Tibial nerve (tissue), 4 donors: ENCODE results near the gene PEX11B. TPM values are rescaled to one million over a fixed set of nuclear protein-coding genes. Genes with fewer than 3 reads are reported as not detected.
A peak's percentile ranks its signal among the peaks of the same experiment; 100 is the strongest.

Experiments used
- DNase-seq, 2 donors: peaks; one replicate each; pipeline ENCODE4 v3.0.0-alpha.2; 2019; ENCODE audit warnings: low spot score in 2 of 2
- H3K27ac ChIP-seq, 4 donors: fragments of 200-600 bp; sonication (generic) in 3 of 4; one replicate each; pipeline ENCODE4 v1.5.1; 2017 to 2019; ENCODE audit warnings: mild to moderate bottlenecking in 1 of 4
- H3K27me3 ChIP-seq, 2 donors: fragments of 200-600 bp; sonication (generic) in 1 of 2; one replicate each; pipeline versions ENCODE4 v1.5.1 to v1.6.0; 2017 to 2019
- H3K36me3 ChIP-seq, 3 donors: fragments of 200-600 bp; sonication (generic); one replicate each; pipeline ENCODE4 v1.5.1; 2018 to 2019
- H3K4me1 ChIP-seq, 4 donors: fragments of 200-600 bp; sonication (generic) in 3 of 4; one replicate each; pipeline ENCODE4 v1.5.1; 2017 to 2019
- H3K4me3 ChIP-seq, 4 donors: fragments of 200-600 bp; sonication (generic) in 3 of 4; one replicate each; pipeline ENCODE4 v1.5.1; 2017 to 2019; ENCODE audit warnings: mild to moderate bottlenecking in 1 of 4, moderate library complexity in 1 of 4
- H3K9me3 ChIP-seq, 4 donors: fragments of 200-600 bp; sonication (generic) in 3 of 4; one replicate each; pipeline ENCODE4 v1.5.1; 2017 to 2019
- CTCF ChIP-seq, 5 experiments: fragments of 200-600 bp in 3 of 5; fragments of 450-650 bp in 2 of 5; sonication (generic) in 3 of 5; IDR thresholded peaks; one replicate each; pipeline ENCODE4 v1.5.1; 2016 to 2019; ENCODE audit warnings: antibody characterized with exemption in 5 of 5, mild to moderate bottlenecking in 3 of 5, moderate library complexity in 2 of 5
- EP300 ChIP-seq, 2 donors: sonication (generic); formaldehyde crosslinking; IDR thresholded peaks; one replicate each; pipeline ENCODE4 v1.6.1; 2017; ENCODE audit warnings: antibody characterized with exemption in 2 of 2, mild to moderate bottlenecking in 1 of 2
- POLR2A ChIP-seq, 2 donors: fragments of 450-650 bp; IDR thresholded peaks; one replicate each; pipeline ENCODE4 v1.6.1; 2017; ENCODE audit warnings: antibody characterized with exemption in 2 of 2, mild to moderate bottlenecking in 2 of 2, moderate library complexity in 2 of 2
- WGBS, 2 donors: methylation state at CpG; one replicate each; pipeline ENCODE4 v1.1.5; 2018; 5-methylcytosine and 5-hydroxymethylcytosine counted together
- total RNA-seq, 4 donors: library from RNA; depleted of rRNA; stranded (reverse); fragments of >200 nt; gene quantifications; one replicate each; pipeline ENCODE4 v1.1.0, GENCODE V29; 2016

PEX11B gene
- total RNA-seq, 4 donors from 2014 or later: 27.9 to 35.2 (median 30.8) TPM

- 85 to 88% methylated on average over 12 of the region's 12 CpGs for WGBS, 2 donors
- Histone ChIP-seq H3K27ac (no peak overlapping the region), H3K4me1 (no peaks in the 10 kb centered on the region), H3K36me3 (peaks cover 0 to 58% (median 0%) of the 10 kb centered on the region in 3 donors), H3K27me3 (no peaks in the 10 kb centered on the region), H3K9me3 (no peaks in the 10 kb centered on the region), H3K4me3 (no peak overlapping the region)
- no peak for DNase-seq
- TF ChIP-seq CTCF (IDR thresholded peaks at IDR 0.05) (no peak), EP300 (IDR thresholded peaks at IDR 0.05) (no peak), POLR2A (IDR thresholded peaks at IDR 0.05) (no peak)
Observed at GRCh38 chr1:145901312-145902021, 17.1 kb downstream of the PEX11B start.

DNA sequence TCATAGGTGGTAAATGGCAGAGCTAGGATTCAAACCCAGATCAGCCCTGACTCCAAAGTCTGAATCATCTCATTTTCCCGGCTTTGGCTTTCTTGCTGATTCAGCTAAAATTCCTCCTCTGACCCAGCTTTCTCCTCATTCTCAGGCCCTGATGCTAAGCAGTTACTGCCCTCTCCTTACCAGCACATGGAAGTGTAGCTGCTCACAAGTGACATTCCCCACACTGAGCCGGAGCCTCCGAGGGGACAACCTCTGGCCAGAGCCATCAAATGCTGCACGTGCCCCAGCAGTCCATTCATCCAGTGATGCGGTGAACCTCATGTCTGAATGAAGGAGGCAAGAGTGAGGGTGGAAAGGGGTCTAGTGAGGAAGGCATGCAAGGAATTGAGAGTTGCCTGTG is 19.8 kb downstream of the PEX11B start:
- H3K36me3 ChIP-seq: peaks cover 0 to 54% (median 0%) of the 10 kb centered on the region in 3 donors
- H3K4me3 ChIP-seq: no peak overlapping the region
- TF ChIP-seq POLR2A (IDR thresholded peaks at IDR 0.05) (no peak), CTCF (IDR thresholded peaks at IDR 0.05) (no peak), EP300 (IDR thresholded peaks at IDR 0.05) (no peak)
- H3K4me1 ChIP-seq: no peaks in the 10 kb centered on the region
- DNase-seq: no peak
- WGBS, 2 donors: 60 to 66% methylated on average over 5 of the region's 5 CpGs
- H3K27ac ChIP-seq: no peak overlapping the region
- H3K27me3 ChIP-seq: no peaks in the 10 kb centered on the region
- H3K9me3 ChIP-seq: no peaks in the 10 kb centered on the region

- H3K4me3 ChIP-seq: no peak overlapping the region
- peaks cover 0 to 52% (median 0%) of the 10 kb centered on the region in 3 donors for H3K36me3 ChIP-seq
- WGBS, 2 donors: 75 to 83% methylated on average over 1 of the region's 1 CpG
- no peaks in the 10 kb centered on the region for H3K9me3 ChIP-seq
- no peak overlapping the region for H3K27ac ChIP-seq
- no peaks in the 10 kb centered on the region for H3K27me3 ChIP-seq
- TF ChIP-seq EP300 (IDR thresholded peaks at IDR 0.05) (no peak), POLR2A (IDR thresholded peaks at IDR 0.05) (no peak)
- no peak for DNase-seq
- H3K4me1 ChIP-seq: peaks cover 0 to 5% (median 2%) of the 10 kb centered on the region in 4 donors
Observed at GRCh38 chr1:145897969-145898368, 20.5 kb downstream of the PEX11B start.

DNA sequence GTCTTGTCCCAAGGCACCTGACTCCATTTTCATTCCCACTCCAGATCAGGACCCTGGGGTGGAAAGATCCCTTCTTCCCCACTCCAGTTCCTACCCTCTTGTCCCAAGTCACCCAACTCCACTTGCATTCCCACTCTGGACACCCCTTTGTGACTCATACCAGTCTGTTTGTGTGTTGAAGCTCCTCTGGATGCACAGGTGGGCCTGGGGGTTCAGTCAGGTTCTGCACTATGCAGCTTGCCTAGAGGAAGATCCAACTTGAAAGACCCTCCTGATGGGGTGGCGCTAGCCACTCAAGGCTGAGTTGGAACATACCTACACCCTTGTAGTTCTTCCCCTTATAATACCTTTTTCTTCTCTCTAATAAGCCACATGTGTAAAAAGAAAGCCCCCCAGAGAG is 23.0 kb downstream of the PEX11B start:
- TF ChIP-seq CTCF (IDR thresholded peaks at IDR 0.05) (no peak), EP300 (IDR thresholded peaks at IDR 0.05) (no peak), POLR2A (IDR thresholded peaks at IDR 0.05) (no peak)
- H3K9me3 ChIP-seq: no peaks in the 10 kb centered on the region
- H3K27ac ChIP-seq: no peak overlapping the region
- peaks cover 0 to 35% (median 0%) of the 10 kb centered on the region in 3 donors for H3K36me3 ChIP-seq
- H3K4me3 ChIP-seq: no peak overlapping the region
- WGBS, 2 donors: 100% methylated on average over 1 of the region's 1 CpG
- no peak for DNase-seq
- H3K27me3 ChIP-seq: no peaks in the 10 kb centered on the region
- peaks cover 0 to 30% (median 21%) of the 10 kb centered on the region in 4 donors for H3K4me1 ChIP-seq

DNA sequence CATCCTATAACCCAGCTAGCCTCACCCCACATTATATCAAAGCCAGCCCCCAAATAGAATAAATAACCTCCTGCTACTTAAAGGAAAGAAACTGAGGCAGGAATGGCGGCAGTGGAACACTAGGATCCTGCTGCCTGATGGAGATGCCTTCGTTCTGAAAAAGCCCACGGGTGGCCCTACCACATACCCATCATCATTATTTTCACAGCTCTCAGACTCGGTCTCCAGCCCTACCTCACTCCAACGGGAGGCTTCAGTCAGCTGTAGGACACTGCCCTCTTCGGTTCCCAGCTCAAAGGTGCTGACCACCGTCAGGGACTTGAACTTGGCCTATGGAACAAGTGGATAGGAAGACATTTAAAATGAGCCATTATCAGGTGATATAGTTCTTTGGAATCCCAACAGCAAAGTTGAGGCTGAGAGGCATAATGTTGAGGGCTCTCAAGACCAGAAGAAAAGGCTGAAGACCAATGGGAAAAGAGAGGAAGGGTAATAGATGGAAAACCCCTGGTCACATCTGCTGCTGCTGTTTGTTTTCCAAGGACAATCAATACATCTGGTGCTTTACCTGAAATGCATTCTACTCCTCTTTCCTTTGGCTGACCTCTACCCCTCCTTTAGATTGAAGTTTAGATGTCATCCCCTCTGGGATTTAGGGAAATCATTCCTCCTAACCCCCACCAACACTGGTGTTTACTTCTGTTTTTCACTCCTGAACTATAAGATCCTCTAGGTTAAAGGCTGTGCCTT is 25.0 kb downstream of the PEX11B start:
- peaks cover 0 to 24% (median 0%) of the 10 kb centered on the region in 3 donors for H3K36me3 ChIP-seq
- no peaks in the 10 kb centered on the region for H3K27me3 ChIP-seq
- H3K4me3 ChIP-seq: no peak overlapping the region
- DNase-seq: no peak
- 86 to 87% methylated on average over 7 of the region's 7 CpGs for WGBS, 2 donors
- TF ChIP-seq EP300 (IDR thresholded peaks at IDR 0.05) (no peak), POLR2A (IDR thresholded peaks at IDR 0.05) (no peak), CTCF (IDR thresholded peaks at IDR 0.05) (no peak)
- H3K4me1 ChIP-seq: peaks cover 0 to 30% (median 21%) of the 10 kb centered on the region in 4 donors
- peak overlapping the region; percentile 73 to 94 (median 86) for H3K27ac ChIP-seq
- H3K9me3 ChIP-seq: no peaks in the 10 kb centered on the region
